NCI-H1417 treated with DMSO at 0.1 percent for 48 hours (cell line): ENCODE data around the gene SEMA3G.

Experiments
- DNase-seq: peaks from one replicate; lab custom pipeline; 2025; lab: John Stamatoyannopoulos, UW

The SEMA3G gene

GRCh38 chr3:52438579-52439425 is 6.1 kb downstream of the SEMA3G start:
- no peak for DNase-seq

- DNase-seq: no peak
These were observed 6.9 kb downstream of the SEMA3G start for GRCh38 chr3:52438104-52438376.

- DNase-seq: no peak
These were observed 7.4 kb downstream of the SEMA3G start for GRCh38 chr3:52437326-52438103.

- DNase-seq: no peak
These were observed 8.3 kb downstream of the SEMA3G start for GRCh38 chr3:52436500-52437149.

- DNase-seq: no peak
These were observed 9.4 kb downstream of the SEMA3G start for GRCh38 chr3:52435246-52436101.

GRCh38 chr3:52434491-52435115 is 10.3 kb downstream of the SEMA3G start:
- no peak for DNase-seq

- DNase-seq: no peak
These were observed 10.9 kb downstream of the SEMA3G start for GRCh38 chr3:52433996-52434479.

GRCh38 chr3:52433328-52433995 is 11.4 kb downstream of the SEMA3G start:
- no peak for DNase-seq

- DNase-seq: no peak
These were observed 12.2 kb downstream of the SEMA3G start for GRCh38 chr3:52432691-52433141.

GRCh38 chr3:52432225-52432624 is 12.7 kb downstream of the SEMA3G start:
- DNase-seq: no peak

GRCh38 chr3:52431459-52432223 is 13.3 kb downstream of the SEMA3G start:
- no peak for DNase-seq

GRCh38 chr3:52430416-52430810 is 14.5 kb downstream of the SEMA3G start:
- no peak for DNase-seq

- no peak for DNase-seq
These were observed 15.0 kb downstream of the SEMA3G start for GRCh38 chr3:52429779-52430415.

- DNase-seq: no peak
These were observed 15.9 kb downstream of the SEMA3G start for GRCh38 chr3:52429031-52429430.

- no peak for DNase-seq
These were observed 16.5 kb downstream of the SEMA3G start for GRCh38 chr3:52428151-52429005.

- DNase-seq: no peak
These were observed 21.7 kb downstream of the SEMA3G start for GRCh38 chr3:52423173-52423572.

GRCh38 chr3:52422669-52423068 is 22.2 kb downstream of the SEMA3G start:
- DNase-seq: no peak

- no peak for DNase-seq
These were observed 24.5 kb downstream of the SEMA3G start for GRCh38 chr3:52420388-52420787.
